ENCODE measurements around the gene EPB41L5.
A peak's percentile ranks its signal among the peaks of the same experiment; 100 is the strongest.

The EPB41L5 gene

DNA sequence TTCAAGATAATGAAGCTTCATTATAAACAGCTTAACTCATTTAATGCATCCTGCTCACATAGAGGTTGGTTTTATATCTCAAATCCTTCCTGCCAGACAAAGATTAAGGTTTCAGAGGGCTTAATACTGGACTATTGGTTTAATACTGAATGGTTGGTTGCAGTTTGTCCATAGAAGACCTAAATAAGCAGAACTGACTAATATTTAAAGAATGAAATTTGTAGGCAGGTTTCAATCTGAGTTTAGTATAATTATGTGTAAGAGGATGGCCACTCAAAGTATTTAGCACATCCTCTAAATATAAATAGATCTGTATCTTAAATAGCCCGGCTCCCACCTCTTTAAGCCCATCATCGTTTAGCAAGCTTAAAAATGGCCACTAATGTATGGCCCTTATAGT, 92.5 kb downstream of the EPB41L5 start:
- no peak overlapping the region for H3K4me3 ChIP-seq (replicated peaks; ENCODE audit: insufficient read depth, low read length)
- no peaks in the 10 kb centered on the region for H3K27me3 ChIP-seq (ENCODE audit: insufficient read depth, poor library complexity, severe bottlenecking)
- H3K27ac ChIP-seq (replicated peaks), result no peak overlapping the region
- TF ChIP-seq, protein P1, sequence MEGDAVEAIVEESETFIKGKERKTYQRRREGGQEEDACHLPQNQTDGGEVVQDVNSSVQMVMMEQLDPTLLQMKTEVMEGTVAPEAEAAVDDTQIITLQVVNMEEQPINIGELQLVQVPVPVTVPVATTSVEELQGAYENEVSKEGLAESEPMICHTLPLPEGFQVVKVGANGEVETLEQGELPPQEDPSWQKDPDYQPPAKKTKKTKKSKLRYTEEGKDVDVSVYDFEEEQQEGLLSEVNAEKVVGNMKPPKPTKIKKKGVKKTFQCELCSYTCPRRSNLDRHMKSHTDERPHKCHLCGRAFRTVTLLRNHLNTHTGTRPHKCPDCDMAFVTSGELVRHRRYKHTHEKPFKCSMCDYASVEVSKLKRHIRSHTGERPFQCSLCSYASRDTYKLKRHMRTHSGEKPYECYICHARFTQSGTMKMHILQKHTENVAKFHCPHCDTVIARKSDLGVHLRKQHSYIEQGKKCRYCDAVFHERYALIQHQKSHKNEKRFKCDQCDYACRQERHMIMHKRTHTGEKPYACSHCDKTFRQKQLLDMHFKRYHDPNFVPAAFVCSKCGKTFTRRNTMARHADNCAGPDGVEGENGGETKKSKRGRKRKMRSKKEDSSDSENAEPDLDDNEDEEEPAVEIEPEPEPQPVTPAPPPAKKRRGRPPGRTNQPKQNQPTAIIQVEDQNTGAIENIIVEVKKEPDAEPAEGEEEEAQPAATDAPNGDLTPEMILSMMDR (IDR thresholded peaks at IDR 0.05; ENCODE audit: insufficient read depth, low read length), result no peak
- TF ChIP-seq, protein P2, sequence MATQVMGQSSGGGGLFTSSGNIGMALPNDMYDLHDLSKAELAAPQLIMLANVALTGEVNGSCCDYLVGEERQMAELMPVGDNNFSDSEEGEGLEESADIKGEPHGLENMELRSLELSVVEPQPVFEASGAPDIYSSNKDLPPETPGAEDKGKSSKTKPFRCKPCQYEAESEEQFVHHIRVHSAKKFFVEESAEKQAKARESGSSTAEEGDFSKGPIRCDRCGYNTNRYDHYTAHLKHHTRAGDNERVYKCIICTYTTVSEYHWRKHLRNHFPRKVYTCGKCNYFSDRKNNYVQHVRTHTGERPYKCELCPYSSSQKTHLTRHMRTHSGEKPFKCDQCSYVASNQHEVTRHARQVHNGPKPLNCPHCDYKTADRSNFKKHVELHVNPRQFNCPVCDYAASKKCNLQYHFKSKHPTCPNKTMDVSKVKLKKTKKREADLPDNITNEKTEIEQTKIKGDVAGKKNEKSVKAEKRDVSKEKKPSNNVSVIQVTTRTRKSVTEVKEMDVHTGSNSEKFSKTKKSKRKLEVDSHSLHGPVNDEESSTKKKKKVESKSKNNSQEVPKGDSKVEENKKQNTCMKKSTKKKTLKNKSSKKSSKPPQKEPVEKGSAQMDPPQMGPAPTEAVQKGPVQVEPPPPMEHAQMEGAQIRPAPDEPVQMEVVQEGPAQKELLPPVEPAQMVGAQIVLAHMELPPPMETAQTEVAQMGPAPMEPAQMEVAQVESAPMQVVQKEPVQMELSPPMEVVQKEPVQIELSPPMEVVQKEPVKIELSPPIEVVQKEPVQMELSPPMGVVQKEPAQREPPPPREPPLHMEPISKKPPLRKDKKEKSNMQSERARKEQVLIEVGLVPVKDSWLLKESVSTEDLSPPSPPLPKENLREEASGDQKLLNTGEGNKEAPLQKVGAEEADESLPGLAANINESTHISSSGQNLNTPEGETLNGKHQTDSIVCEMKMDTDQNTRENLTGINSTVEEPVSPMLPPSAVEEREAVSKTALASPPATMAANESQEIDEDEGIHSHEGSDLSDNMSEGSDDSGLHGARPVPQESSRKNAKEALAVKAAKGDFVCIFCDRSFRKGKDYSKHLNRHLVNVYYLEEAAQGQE (IDR thresholded peaks at IDR 0.05; ENCODE audit: insufficient replicate concordance, low read depth), result no peak
- no peak for TF ChIP-seq POLR2AphosphoS5 (IDR thresholded peaks at IDR 0.05; ENCODE audit: low read depth)
- DNase-seq (ENCODE audit: low read depth in 1 of 2, low spot score in 1 of 2), result no peak

DNA sequence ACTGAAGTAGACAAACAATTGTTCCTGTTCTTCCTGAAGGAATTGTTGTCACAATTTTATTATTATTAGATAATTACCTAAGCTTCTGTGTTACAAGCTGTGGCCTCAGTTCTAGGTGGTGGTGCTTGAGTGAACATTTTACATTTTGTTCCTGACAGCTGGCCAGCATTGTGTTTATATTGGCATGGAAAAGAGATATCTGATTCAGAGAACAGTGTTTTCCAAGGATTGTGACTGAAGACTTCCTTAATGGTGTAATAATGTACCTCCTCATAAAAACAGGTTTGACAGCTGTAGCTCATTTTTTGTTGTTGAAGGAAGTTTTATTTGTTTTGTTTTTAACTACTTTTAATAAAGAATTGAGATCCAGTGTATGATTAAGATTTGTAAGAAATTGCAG, 95.2 kb downstream of the EPB41L5 start:
- TF ChIP-seq, protein P1 (IDR thresholded peaks at IDR 0.05; ENCODE audit: insufficient read depth, low read length), result no peak
- TF ChIP-seq, protein P2 (IDR thresholded peaks at IDR 0.05; ENCODE audit: insufficient replicate concordance, low read depth), result no peak
- no peak for TF ChIP-seq SPI1 (IDR thresholded peaks at IDR 0.05; ENCODE audit: borderline replicate concordance, low read depth)
- TF ChIP-seq POLR2AphosphoS5 (IDR thresholded peaks at IDR 0.05; ENCODE audit: low read depth), result no peak
- no peak for TF ChIP-seq GABPA (IDR thresholded peaks at IDR 0.05; ENCODE audit: low read depth)
- H3K4me3 ChIP-seq (replicated peaks; ENCODE audit: insufficient read depth, low read length), result no peak overlapping the region
- DNase-seq (ENCODE audit: low read depth in 1 of 2, low spot score in 1 of 2), result no peak
- no peak overlapping the region for H3K27ac ChIP-seq (replicated peaks)
- no peaks in the 10 kb centered on the region for H3K27me3 ChIP-seq (ENCODE audit: insufficient read depth, poor library complexity, severe bottlenecking)

DNA sequence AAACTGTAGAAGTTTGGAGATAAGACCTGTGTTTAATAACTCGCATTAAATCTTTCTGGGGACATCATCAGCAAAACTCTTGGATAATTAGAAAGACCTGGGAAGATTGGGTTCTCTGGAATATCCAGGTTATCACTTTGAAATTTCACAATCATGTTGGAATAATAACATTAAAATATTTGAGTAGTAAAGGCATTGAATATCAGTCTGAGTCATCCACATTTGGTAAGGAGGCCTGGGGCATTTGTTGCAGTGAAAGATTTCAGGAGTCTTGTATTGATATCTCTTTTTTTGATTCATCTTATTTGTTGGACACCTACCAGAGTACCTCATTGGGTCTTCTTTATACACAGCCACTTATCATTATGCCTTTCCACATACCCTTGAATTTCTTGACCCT, 95.9 kb downstream of the EPB41L5 start:
- no peak for TF ChIP-seq SPI1 (IDR thresholded peaks at IDR 0.05; ENCODE audit: borderline replicate concordance, low read depth)
- DNase-seq (ENCODE audit: low read depth in 1 of 2, low spot score in 1 of 2), result no peak
- Histone ChIP-seq H3K4me3 (replicated peaks; ENCODE audit: insufficient read depth, low read length) (no peak overlapping the region), H3K27me3 (ENCODE audit: insufficient read depth, poor library complexity, severe bottlenecking) (no peaks in the 10 kb centered on the region), H3K27ac (replicated peaks) (no peak overlapping the region)

DNA sequence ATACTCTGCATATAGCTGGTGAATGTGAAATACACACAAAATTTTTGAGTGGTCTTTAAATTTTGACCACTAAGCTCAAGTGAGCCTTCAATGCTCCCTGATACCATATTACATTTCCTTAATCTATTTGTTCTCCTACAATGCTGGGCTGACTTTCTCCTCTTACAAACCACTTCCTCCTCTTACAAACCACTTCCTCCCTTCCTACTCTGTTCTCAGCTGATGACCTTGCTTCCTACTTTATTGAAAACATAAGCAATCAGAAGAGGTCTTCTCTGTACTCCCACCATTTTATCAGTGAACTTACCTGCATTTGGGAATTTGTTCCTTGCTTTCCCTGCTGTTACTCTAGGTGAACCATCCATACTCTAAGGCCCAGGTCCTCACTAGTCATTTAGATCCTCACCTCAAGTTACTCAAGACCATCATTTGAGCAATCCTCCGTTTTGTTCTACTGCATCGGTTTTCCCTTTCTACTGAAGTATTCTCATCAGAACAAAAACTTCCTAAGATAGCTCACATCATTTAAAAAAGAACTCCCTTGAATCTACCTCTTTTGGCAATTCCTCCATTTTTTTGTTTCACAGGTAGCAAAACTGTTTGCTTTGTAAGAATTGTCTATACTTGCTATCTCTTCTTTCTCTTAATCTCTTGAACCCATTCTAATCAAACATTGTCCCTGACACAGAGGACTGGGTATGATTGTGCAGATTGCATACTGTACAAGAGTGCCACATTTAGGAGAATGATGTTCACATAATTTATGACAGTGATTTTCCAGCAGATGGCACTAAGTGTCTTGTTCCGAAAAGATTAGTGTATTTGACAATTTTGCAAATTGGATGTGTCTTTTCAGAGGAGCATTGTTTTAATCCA, 96.5 kb downstream of the EPB41L5 start:
- DNase-seq (ENCODE audit: low read depth in 1 of 2, low spot score in 1 of 2), result peak; percentile 54 to 65
- peak; percentile 99 for TF ChIP-seq SPI1 (IDR thresholded peaks at IDR 0.05; ENCODE audit: borderline replicate concordance, low read depth)
- peak; percentile 66 for TF ChIP-seq GABPA (IDR thresholded peaks at IDR 0.05; ENCODE audit: low read depth)
- TF ChIP-seq, protein P2 (IDR thresholded peaks at IDR 0.05; ENCODE audit: insufficient replicate concordance, low read depth), result no peak
- TF ChIP-seq POLR2AphosphoS5 (IDR thresholded peaks at IDR 0.05; ENCODE audit: low read depth), result no peak
- TF ChIP-seq, protein P1 (IDR thresholded peaks at IDR 0.05; ENCODE audit: insufficient read depth, low read length), result peak; percentile 1
- peak overlapping the region; percentile 19 for H3K27ac ChIP-seq (replicated peaks)
- H3K27me3 ChIP-seq (ENCODE audit: insufficient read depth, poor library complexity, severe bottlenecking), result no peaks in the 10 kb centered on the region
- no peak overlapping the region for H3K4me3 ChIP-seq (replicated peaks; ENCODE audit: insufficient read depth, low read length)
